Measurements from ENCODE around the gene TYRO3.
"Not testable (repeated sequence)": the region's sequence is repeated elsewhere in the genome, so short reads cannot be mapped to it uniquely, and the experiment has no call there.

TYRO3 gene

DNA sequence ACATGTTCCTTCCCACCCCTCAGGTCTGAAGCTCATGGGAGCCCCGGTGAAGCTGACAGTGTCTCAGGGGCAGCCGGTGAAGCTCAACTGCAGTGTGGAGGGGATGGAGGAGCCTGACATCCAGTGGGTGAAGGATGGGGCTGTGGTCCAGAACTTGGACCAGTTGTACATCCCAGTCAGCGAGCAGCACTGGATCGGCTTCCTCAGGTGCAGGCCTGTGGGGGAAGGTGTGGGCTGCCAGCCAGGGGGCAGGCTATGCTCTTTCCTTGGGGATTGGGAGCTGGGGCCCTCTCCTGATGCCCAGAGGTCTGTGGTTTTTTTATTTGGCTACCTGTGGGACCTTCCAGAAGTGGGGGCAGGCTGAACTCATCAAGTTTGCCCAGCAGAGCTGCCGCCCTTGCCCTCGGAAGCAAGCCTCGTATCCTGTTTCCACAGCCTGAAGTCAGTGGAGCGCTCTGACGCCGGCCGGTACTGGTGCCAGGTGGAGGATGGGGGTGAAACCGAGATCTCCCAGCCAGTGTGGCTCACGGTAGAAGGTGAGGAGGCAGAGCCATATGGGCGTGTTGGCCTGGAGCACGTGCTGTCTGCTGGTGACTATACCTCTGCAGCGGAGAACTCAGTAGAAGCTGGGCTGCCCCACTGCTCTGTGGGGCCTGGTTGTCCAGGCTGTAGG is 2.2 kb downstream of the TYRO3 start:
- peaks cover 18% of the 10 kb centered on the region for H3K4me1 Mint-ChIP-seq
- H3K27ac Mint-ChIP-seq, result no peak overlapping the region
- H3K27me3 Mint-ChIP-seq, result peaks cover 14% of the 10 kb centered on the region
- H3K4me3 Mint-ChIP-seq, result no peak overlapping the region
- DNase-seq (ENCODE audit: low spot score in 2 of 2) (no peak), ATAC-seq (ENCODE audit: low read depth) (no peak)
- no peaks in the 10 kb centered on the region for H3K9me3 Mint-ChIP-seq
- H3K36me3 Mint-ChIP-seq, result peaks cover 2% of the 10 kb centered on the region

DNA sequence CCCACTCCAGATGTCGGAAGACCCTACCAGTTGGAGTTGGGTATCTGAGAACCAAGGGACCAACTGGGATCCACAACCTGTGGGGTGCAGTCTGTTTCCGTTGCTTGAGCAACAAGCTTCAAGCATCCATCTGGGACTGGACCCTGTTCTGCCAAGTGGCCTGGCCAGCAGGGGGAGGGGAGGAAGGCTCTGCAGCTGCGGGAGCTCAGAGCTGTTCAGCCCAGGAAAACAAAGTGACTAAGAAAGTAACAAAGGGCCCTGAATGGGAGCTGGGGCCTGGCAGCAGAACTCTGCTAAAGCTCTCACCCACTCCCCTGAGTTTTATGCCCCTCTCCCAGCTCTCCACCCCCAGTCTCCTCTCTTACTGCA is 2.7 kb downstream of the TYRO3 start:
- peaks cover 14% of the 10 kb centered on the region for H3K4me1 Mint-ChIP-seq
- DNase-seq (ENCODE audit: low spot score in 2 of 2) (no peak), ATAC-seq (ENCODE audit: low read depth) (no peak)
- H3K9me3 Mint-ChIP-seq, result no peaks in the 10 kb centered on the region
- H3K27ac Mint-ChIP-seq, result no peak overlapping the region
- H3K27me3 Mint-ChIP-seq, result peaks cover 14% of the 10 kb centered on the region
- peaks cover 2% of the 10 kb centered on the region for H3K36me3 Mint-ChIP-seq
- H3K4me3 Mint-ChIP-seq, result no peak overlapping the region

DNA sequence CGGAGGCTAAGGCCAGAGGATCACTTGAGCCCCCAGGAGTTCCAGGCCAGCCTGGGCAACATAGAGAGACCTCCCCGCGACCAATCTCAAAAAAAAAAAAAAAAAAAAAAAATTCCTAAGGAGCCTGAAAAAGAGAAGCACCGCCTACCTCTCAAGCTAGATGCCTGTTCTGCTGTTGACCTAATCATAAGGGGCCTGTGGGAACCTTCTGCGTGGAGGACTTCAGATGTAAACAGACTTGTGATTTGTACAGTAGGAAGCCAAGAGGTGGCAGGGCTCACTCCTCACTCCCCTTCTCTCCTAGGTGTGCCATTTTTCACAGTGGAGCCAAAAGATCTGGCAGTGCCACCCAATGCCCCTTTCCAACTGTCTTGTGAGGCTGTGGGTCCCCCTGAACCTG is 3.2 kb downstream of the TYRO3 start:
- H3K36me3 Mint-ChIP-seq, result peaks cover 2% of the 10 kb centered on the region
- no peak overlapping the region for H3K4me3 Mint-ChIP-seq
- H3K9me3 Mint-ChIP-seq, result no peaks in the 10 kb centered on the region
- no peak for ATAC-seq (ENCODE audit: low read depth)
- no peak overlapping the region for H3K27ac Mint-ChIP-seq
- no peak for DNase-seq (ENCODE audit: low spot score in 2 of 2)
- peaks cover 16% of the 10 kb centered on the region for H3K27me3 Mint-ChIP-seq
- peaks cover 13% of the 10 kb centered on the region for H3K4me1 Mint-ChIP-seq

DNA sequence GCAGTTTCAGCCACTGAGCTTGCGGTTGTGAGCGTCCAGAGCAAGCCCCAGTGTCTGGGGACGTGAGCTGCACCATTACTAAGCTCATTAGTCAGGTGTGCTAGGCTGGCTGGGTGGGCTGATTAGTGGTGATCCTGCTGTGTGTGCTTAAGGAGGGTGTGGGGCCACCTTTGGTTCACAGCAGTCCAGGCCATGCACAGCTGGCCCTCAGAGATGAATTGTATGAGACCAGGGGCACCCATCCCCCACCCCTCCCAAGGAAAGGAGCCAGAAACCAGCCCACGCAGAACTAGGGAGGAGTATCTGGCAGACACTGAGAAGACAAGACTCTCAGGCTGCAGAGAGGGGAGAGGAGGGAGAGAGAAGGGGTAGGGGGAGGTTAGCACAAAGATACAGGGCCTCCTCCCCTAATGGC is 3.8 kb downstream of the TYRO3 start:
- Mint-ChIP-seq H3K9me3 (no peaks in the 10 kb centered on the region), H3K27ac (no peak overlapping the region), H3K4me3 (no peak overlapping the region), H3K36me3 (peaks cover 2% of the 10 kb centered on the region), H3K4me1 (peaks cover 11% of the 10 kb centered on the region), H3K27me3 (peaks cover 16% of the 10 kb centered on the region)
- ATAC-seq (ENCODE audit: low read depth) (no peak), DNase-seq (ENCODE audit: low spot score in 2 of 2) (no peak)

DNA sequence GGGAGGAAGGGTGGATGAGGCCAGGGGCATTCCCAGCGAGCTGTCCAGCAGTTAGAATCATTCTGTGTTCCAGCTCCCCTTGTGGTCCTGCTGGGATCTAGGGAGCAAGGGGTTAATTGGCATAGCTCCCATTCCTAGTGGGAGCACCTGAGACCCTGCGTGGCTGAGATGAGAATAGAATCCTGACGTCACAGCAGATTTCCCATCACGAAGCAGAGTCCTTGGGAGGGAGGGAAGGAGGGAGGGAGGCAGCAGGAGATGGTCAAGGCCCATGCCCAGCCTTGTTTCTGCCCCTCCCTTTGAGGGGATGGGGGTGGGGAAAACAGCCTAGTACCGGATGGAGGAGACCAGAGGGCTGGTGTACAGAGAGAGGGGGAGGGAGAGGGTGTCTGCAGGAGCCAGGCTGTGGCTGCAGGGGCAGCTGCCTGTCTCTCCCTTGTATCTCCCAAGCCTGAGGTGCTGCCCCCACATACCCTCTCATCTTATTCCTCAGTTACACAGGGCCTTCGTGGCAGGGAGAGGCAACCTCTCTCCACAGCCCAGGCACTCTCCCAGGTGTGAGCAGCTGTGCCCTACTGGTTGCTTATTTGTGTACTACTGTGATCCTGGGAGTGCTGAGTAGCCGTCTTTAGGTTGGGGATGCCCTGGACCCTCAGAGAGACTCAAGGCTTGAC is 5.4 kb downstream of the TYRO3 start:
- Mint-ChIP-seq H3K4me3 (no peak overlapping the region), H3K27ac (no peak overlapping the region), H3K9me3 (no peaks in the 10 kb centered on the region), H3K4me1 (peaks cover 4% of the 10 kb centered on the region), H3K27me3 (peaks cover 10% of the 10 kb centered on the region), H3K36me3 (no peaks in the 10 kb centered on the region)
- ATAC-seq (ENCODE audit: low read depth) (no peak), DNase-seq (ENCODE audit: low spot score in 2 of 2) (no peak)

DNA sequence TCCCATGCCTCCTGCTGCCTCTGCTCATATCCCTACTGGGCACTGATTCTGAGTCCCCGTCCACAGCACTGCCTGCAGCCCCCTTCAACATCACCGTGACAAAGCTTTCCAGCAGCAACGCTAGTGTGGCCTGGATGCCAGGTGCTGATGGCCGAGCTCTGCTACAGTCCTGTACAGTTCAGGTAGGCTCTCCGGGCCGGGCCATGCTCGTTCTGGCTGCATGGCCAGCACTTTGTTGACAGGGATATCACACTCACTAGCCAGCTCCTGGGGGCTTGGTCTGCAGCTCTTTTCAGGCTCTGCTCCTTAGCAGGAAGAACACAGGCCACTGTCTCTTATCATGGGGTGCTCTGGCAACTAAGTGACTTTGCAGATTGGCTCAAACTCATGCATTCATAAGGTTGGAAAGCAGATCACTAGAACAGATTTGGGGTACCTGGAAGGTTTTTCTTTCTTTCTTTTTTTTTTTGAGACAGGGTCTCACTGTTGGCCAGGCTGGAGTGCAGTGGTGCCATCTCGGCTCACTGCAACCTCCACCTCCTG is 6.0 kb downstream of the TYRO3 start:
- H3K27ac Mint-ChIP-seq, result no peak overlapping the region

DNA sequence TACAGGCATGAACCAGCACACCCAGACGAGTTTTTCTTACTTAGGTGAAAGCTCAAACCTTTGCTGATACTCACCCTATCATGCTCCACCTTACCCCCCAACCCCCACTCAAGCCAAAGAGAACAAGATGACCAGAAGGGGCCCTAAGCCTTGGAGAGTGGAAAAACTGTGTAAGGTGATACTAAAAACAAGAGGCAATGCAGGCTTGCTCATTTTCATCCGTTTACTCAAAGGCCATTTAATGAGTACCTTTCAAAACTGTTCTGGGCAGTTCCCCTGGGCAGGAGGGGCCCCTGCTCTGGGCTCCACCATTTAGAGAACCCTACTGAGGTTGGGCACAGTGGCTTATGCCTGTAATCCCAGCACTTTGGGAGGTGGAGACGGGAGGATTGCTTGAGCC is 6.7 kb downstream of the TYRO3 start:
- Mint-ChIP-seq H3K27ac (no peak overlapping the region), H3K9me3 (no peaks in the 10 kb centered on the region), H3K4me3 (no peak overlapping the region), H3K27me3 (peaks cover 1% of the 10 kb centered on the region), H3K4me1 (no peaks in the 10 kb centered on the region), H3K36me3 (no peaks in the 10 kb centered on the region)
- ATAC-seq (ENCODE audit: low read depth) (no peak), DNase-seq (ENCODE audit: low spot score in 2 of 2) (no peak)

More for the DNA sequence above, 6.0 kb downstream of the TYRO3 start:
- no peak for ATAC-seq (ENCODE audit: low read depth)
- Mint-ChIP-seq H3K9me3 (no peaks in the 10 kb centered on the region), H3K4me1 (no peaks in the 10 kb centered on the region), H3K27me3 (peaks cover 6% of the 10 kb centered on the region), H3K4me3 (no peak overlapping the region), H3K36me3 (no peaks in the 10 kb centered on the region)
- DNase-seq (ENCODE audit: low spot score in 2 of 2), result no peak

DNA sequence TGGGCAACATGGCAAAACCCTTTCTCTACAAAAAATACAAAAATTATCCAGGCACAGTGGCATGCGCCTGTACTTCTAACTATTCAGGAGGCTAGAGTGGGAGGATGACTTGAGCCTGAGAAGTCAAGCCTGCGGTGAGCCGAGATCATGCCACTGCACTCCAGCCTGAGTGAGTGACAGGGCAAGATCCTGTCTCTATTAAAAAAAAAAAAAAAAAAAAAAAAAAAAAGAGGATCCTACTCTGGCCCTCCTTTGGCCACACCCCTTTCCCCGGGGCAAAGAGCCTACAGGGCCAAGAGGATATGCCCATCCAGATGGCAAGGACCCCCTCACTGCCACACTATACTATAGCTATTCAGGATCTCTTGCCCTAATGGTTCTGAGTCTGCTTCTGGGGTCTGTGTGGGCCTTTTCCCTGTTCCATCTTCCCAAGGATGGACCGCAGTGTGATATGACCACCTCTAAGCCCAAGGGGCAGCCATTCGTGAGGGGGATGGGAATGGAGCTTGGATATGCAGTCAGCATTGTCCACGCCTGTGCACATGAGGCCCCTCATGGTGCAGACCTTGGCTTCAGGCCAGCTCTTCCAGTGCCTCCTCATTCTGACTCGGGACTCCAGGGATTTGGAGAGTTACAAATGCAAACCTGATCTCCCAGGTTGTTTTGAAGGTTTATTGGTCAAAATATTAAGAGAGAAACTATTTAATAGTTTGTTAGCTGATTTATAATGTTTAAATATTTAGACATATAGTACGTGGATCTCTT is 7.3 kb downstream of the TYRO3 start:
- H3K4me1 Mint-ChIP-seq, result no peaks in the 10 kb centered on the region
- ATAC-seq (ENCODE audit: low read depth) (no peak), DNase-seq (ENCODE audit: low spot score in 2 of 2) (no peak)
- peaks cover 1% of the 10 kb centered on the region for H3K27me3 Mint-ChIP-seq
- no peaks in the 10 kb centered on the region for H3K9me3 Mint-ChIP-seq
- H3K36me3 Mint-ChIP-seq, result no peaks in the 10 kb centered on the region
- H3K4me3 Mint-ChIP-seq, result no peak overlapping the region
- H3K27ac Mint-ChIP-seq, result no peak overlapping the region

DNA sequence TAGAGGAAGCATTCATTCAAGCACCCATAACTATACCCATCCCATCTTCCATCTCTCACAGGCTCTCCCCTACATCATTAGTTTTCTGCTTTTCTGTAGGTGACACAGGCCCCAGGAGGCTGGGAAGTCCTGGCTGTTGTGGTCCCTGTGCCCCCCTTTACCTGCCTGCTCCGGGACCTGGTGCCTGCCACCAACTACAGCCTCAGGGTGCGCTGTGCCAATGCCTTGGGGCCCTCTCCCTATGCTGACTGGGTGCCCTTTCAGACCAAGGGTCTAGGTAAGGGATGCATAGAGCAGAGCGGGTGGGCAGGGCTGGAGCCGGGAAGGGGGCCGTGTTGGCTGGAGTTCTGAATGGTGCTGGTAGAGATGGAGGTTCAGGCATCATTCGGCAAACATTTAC is 8.2 kb downstream of the TYRO3 start:
- Mint-ChIP-seq H3K4me3 (no peak overlapping the region), H3K9me3 (no peaks in the 10 kb centered on the region), H3K36me3 (no peaks in the 10 kb centered on the region), H3K27me3 (peaks cover 3% of the 10 kb centered on the region), H3K4me1 (no peaks in the 10 kb centered on the region), H3K27ac (no peak overlapping the region)
- DNase-seq (ENCODE audit: low spot score in 2 of 2) (no peak), ATAC-seq (ENCODE audit: low read depth) (no peak)

DNA sequence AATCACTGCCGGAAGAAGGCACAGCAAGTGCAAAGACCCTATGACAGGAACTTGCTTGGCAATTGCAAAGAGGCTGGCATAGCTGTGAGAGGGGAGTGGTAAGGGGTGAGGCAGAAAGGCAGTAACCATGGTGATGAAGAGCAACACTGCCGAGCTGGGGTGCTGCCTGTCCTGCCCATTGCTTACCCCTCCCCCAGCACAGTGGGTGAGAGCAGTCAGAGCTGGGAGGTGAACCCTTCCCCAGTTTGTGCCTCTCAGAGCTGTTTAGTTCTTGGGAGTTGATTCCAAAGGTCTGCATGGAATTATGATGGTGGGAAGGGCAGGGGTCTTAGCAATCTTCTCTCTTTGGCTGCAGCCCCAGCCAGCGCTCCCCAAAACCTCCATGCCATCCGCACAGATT is 8.8 kb downstream of the TYRO3 start:
- Mint-ChIP-seq H3K9me3 (no peaks in the 10 kb centered on the region), H3K4me1 (no peaks in the 10 kb centered on the region), H3K4me3 (no peak overlapping the region), H3K27me3 (peaks cover 4% of the 10 kb centered on the region), H3K36me3 (no peaks in the 10 kb centered on the region), H3K27ac (no peak overlapping the region)
- ATAC-seq (ENCODE audit: low read depth) (peak; percentile 55), DNase-seq (ENCODE audit: low spot score in 2 of 2) (no peak)

DNA sequence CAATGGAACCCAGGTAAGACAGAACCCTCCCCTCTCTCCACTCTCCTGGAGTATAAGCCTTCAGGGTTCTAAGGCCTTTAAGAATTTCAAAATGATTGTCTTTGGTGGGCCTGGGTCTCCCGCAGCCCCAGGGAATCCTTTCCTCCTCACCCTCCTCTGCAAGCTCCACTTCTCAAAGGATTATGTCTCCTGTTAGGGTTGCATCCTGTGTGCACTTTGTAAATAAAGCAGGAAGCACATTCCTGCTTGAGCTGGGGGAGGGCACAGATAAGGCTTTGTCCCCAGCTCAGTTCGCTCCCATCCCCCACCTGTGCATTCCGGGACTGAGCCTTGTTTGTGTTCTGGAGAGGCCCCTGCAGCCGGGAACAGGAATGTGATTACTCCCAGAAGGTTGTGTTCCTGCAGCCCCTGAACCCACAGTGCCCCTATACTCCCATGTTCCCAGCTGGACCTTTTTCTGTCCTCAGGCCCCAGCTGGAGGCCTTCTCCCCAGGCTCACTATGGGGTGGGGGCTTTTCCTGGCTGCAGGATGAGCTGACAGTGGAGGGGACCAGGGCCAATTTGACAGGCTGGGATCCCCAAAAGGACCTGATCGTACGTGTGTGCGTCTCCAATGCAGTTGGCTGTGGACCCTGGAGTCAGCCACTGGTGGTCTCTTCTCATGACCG is 9.5 kb downstream of the TYRO3 start:
- DNase-seq (ENCODE audit: low spot score in 2 of 2) (no peak), ATAC-seq (ENCODE audit: low read depth) (no peak)
- Mint-ChIP-seq H3K4me1 (no peaks in the 10 kb centered on the region), H3K36me3 (no peaks in the 10 kb centered on the region), H3K4me3 (no peak overlapping the region), H3K27me3 (peaks cover 4% of the 10 kb centered on the region), H3K27ac (no peak overlapping the region), H3K9me3 (no peaks in the 10 kb centered on the region)

DNA sequence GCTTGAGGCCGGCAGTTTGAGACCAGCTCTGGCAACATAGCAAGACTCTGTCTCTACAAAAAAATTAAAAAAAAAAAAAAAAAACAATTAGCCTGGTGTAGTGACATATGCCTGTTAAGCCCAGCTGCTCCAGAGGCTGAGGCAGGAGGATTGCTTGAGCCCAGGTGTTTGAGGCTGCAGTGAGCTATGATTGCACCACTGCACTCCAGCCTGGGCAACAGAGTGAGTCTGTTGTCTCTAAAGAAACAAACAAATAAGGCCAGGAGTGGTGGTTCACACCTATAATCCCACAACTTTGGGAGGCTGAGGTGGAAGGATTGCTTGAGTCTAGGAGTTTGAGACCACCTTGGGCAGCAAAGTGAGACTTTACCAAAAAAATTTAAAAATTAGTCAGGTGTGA is 10.2 kb downstream of the TYRO3 start:
- H3K4me1 Mint-ChIP-seq; H3K9me3 Mint-ChIP-seq; H3K27me3 Mint-ChIP-seq; H3K36me3 Mint-ChIP-seq; DNase-seq (ENCODE audit: low spot score in 2 of 2); H3K27ac Mint-ChIP-seq; H3K4me3 Mint-ChIP-seq; ATAC-seq (ENCODE audit: low read depth): not testable (repeated sequence)

DNA sequence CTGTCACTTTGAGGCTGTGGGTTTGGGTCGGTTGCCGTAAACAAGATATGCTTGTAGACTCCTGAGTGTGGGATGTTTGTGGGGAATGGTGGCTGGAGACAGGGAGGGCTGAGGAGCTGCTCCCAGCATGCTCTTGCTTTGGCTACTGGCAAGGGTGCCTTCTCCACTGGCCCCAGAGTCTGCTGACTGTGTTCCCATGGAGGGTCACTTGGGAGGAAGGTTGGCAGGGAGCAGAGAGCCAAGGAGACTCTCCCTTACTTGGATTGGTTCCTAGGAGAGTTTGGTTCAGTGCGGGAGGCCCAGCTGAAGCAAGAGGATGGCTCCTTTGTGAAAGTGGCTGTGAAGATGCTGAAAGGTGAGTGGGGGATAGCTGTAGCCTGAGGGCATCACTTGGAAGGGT is 11.8 kb downstream of the TYRO3 start:
- Mint-ChIP-seq H3K27me3 (peaks cover 7% of the 10 kb centered on the region), H3K9me3 (no peaks in the 10 kb centered on the region), H3K4me3 (no peak overlapping the region), H3K36me3 (no peaks in the 10 kb centered on the region), H3K4me1 (no peaks in the 10 kb centered on the region), H3K27ac (no peak overlapping the region)
- DNase-seq (ENCODE audit: low spot score in 2 of 2) (no peak), ATAC-seq (ENCODE audit: low read depth) (no peak)

DNA sequence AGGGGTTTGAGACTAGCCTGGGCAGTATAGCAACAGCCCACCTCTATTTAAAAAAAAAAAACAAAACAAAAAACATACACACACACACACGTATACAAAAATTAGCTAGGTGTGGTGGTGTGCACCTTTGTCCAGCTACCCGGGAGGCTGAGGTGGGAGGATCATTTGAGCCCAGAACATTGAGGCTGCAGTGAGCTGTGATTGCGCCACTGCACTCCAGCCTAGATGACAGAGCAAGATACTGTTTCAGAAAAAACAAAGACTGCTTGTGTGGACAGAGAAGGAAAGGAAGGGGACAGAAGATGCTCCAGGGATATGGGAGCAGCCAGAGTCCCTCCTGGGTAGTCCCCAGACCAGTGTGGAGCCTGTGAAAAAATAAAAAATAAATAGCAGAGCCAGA is 12.9 kb downstream of the TYRO3 start:
- Mint-ChIP-seq H3K4me3 (no peak overlapping the region), H3K4me1 (no peaks in the 10 kb centered on the region), H3K27ac (no peak overlapping the region), H3K36me3 (no peaks in the 10 kb centered on the region), H3K27me3 (peaks cover 6% of the 10 kb centered on the region), H3K9me3 (no peaks in the 10 kb centered on the region)
- no peak for ATAC-seq (ENCODE audit: low read depth)
- DNase-seq (ENCODE audit: low spot score in 2 of 2), result no peak

Measured in memory B cell (primary cell).